Stimulated activated CD4-positive, alpha-beta T cell treated with anti-CD3 and anti-CD28 coated beads, TNF-alpha, amount 100 ng/mL, for 24 hours (primary cell): ENCODE data around the gene SEMA3A.
"Not testable (repeated sequence)": the region's sequence is repeated elsewhere in the genome, so short reads cannot be mapped to it uniquely, and the experiment has no call there.

ENCODE experiments used
- DNase-seq, 3 experiments: peaks; one replicate each; pipeline ENCODE4 v3.0.0-alpha.2; 2020; ENCODE audit warnings: low read depth in 3 of 3

The SEMA3A gene

GRCh38 chr7:84154991-84155781, 39.4 kb downstream of the SEMA3A start:
- no peak for DNase-seq

- no peak for DNase-seq
These were observed 41.6 kb downstream of the SEMA3A start for GRCh38 chr7:84152995-84153394.

GRCh38 chr7:84150370-84150769, 44.2 kb downstream of the SEMA3A start:
- DNase-seq = not testable (repeated sequence)

GRCh38 chr7:84149573-84149972, 45.0 kb downstream of the SEMA3A start:
- DNase-seq = no peak

GRCh38 chr7:84145892-84146291, 48.7 kb downstream of the SEMA3A start:
- DNase-seq = no peak

GRCh38 chr7:84144935-84145334, 49.7 kb downstream of the SEMA3A start:
- no peak for DNase-seq

- DNase-seq = no peak
These were observed 50.1 kb downstream of the SEMA3A start for GRCh38 chr7:84144480-84144879.

- no peak for DNase-seq
These were observed 51.9 kb downstream of the SEMA3A start for GRCh38 chr7:84142726-84143125.

GRCh38 chr7:84139986-84140729, 54.4 kb downstream of the SEMA3A start:
- DNase-seq = no peak

GRCh38 chr7:84138411-84138810, 56.2 kb downstream of the SEMA3A start:
- DNase-seq = no peak

GRCh38 chr7:84137812-84138211, 56.8 kb downstream of the SEMA3A start:
- no peak for DNase-seq

- no peak for DNase-seq
These were observed 57.8 kb downstream of the SEMA3A start for GRCh38 chr7:84136809-84137208.

- DNase-seq = no peak
These were observed 58.3 kb downstream of the SEMA3A start for GRCh38 chr7:84136336-84136735.

GRCh38 chr7:84134169-84134568, 60.4 kb downstream of the SEMA3A start:
- no peak for DNase-seq

- DNase-seq = no peak
These were observed 68.9 kb downstream of the SEMA3A start for GRCh38 chr7:84125654-84126053.

GRCh38 chr7:84123965-84124547, 70.5 kb downstream of the SEMA3A start:
- DNase-seq = no peak

- DNase-seq = no peak
These were observed 71.8 kb downstream of the SEMA3A start for GRCh38 chr7:84122582-84123360.

GRCh38 chr7:84117304-84117703, 77.3 kb downstream of the SEMA3A start:
- no peak for DNase-seq

- DNase-seq = no peak
These were observed 80.4 kb downstream of the SEMA3A start for GRCh38 chr7:84113906-84114850.

GRCh38 chr7:84113286-84113685, 81.3 kb downstream of the SEMA3A start:
- no peak for DNase-seq

- no peak for DNase-seq
These were observed 81.8 kb downstream of the SEMA3A start for GRCh38 chr7:84112771-84113170.
